Spleen (tissue), 11 donors: Measurements from ENCODE around the gene FBLN1. TPM values are rescaled to one million over a fixed set of nuclear protein-coding genes. Genes with fewer than 3 reads are reported as not detected.

Experiments used
- DNase-seq: peaks from one replicate; pipeline ENCODE4 v3.0.0-alpha.2; 2020
- H3K27ac ChIP-seq, 8 donors: fragments of 200-600 bp; sonication (generic) in 7 of 8; 1 replicate in 4 of 8; 2 replicates in 4 of 8; pipeline versions ENCODE4 v1.5.0 to v1.8.0; 2016 to 2021; ENCODE audit warnings: inconsistent platforms in 4 of 8, mild to moderate bottlenecking in 4 of 8, moderate library complexity in 1 of 8
- H3K27me3 ChIP-seq, 7 donors: fragments of 200-600 bp; sonication (generic) in 6 of 7; replicated peaks in 1 of 7; 1 replicate in 4 of 7; 2 replicates in 3 of 7; pipeline versions ENCODE4 v1.5.0 to v1.8.0; 2016 to 2021; ENCODE audit warnings: inconsistent platforms in 3 of 7, mild to moderate bottlenecking in 1 of 7
- H3K36me3 ChIP-seq, 6 donors: fragments of 200-600 bp; sonication (generic) in 5 of 6; 1 replicate in 4 of 6; 2 replicates in 2 of 6; pipeline versions ENCODE4 v1.5.0 to v1.8.0; 2016 to 2021; ENCODE audit warnings: inconsistent platforms in 2 of 6
- H3K4me1 ChIP-seq, 6 donors: fragments of 200-600 bp; sonication (generic) in 5 of 6; 1 replicate in 3 of 6; 2 replicates in 3 of 6; pipeline versions ENCODE4 v1.5.0 to v1.8.0; 2016 to 2021; ENCODE audit warnings: inconsistent platforms in 3 of 6
- H3K4me3 ChIP-seq, 8 donors: fragments of 200-600 bp; sonication (generic) in 7 of 8; 1 replicate in 4 of 8; 2 replicates in 4 of 8; pipeline versions ENCODE4 v1.5.0 to v1.8.0; 2016 to 2021; ENCODE audit warnings: inconsistent platforms in 4 of 8, mild to moderate bottlenecking in 4 of 8, moderate library complexity in 2 of 8
- H3K9me3 ChIP-seq, 8 donors: fragments of 200-600 bp; sonication (generic) in 7 of 8; 1 replicate in 4 of 8; 2 replicates in 4 of 8; pipeline versions ENCODE4 v1.5.0 to v1.8.0; 2016 to 2021; ENCODE audit warnings: inconsistent platforms in 4 of 8
- CTCF ChIP-seq, 11 experiments: fragments of 200-600 bp in 7 of 11; fragments of 450-650 bp in 4 of 11; sonication (generic) in 4 of 11; IDR thresholded peaks in 8 of 11; conservative IDR thresholded peaks in 3 of 11; 1 replicate in 7 of 11; 2 replicates in 4 of 11; pipeline versions ENCODE4 v1.4.0 to v1.8.0; 2016 to 2021; ENCODE audit warnings: antibody characterized with exemption in 11 of 11, inconsistent platforms in 4 of 11, mild to moderate bottlenecking in 1 of 11
- POLR2A ChIP-seq, 3 donors: fragments of 450-650 bp; IDR thresholded peaks; one replicate each; pipeline ENCODE4 v1.5.1; 2017; ENCODE audit warnings: antibody characterized with exemption in 3 of 3, mild to moderate bottlenecking in 1 of 3
- POLR2AphosphoS5 ChIP-seq, 3 donors: sonication (generic); formaldehyde crosslinking; IDR thresholded peaks; one replicate each; pipeline ENCODE4 v1.5.1; 2017; ENCODE audit warnings: antibody characterized with exemption in 3 of 3
- whole genome bisulfite sequencing, 5 donors: extraction: QIAGEN DNeasy Blood & Tissue Kit in 3 of 5; methylation state at CpG; one replicate each; pipeline versions ENCODE4 v1.1.5 to v1.1.7; 2013 to 2018; 5-methylcytosine and 5-hydroxymethylcytosine counted together
- intact Hi-C: fragments of 100-400 bp; cut with DNase I; formaldehyde crosslinking; loops from one replicate; pipeline ENCODE4 v1.15.0; 2023; ENCODE audit warnings: low total_unique reads
- polyA plus RNA-seq, 3 donors: library from polyadenylated mRNA; stranded (reverse); fragments of 200-250 nt; gene quantifications; one replicate each; pipeline ENCODE4 v1.2.1, GENCODE V29; 2013
- total RNA-seq, 7 donors: library from RNA; depleted of rRNA in 3 of 7; stranded (reverse); fragments of >200 nt in 3 of 7; fragmentation: NEBNext Ultra II Directional in 4 of 7; extraction: Animal tissue kit (Norgen Biotek cat#: 25700) in 4 of 7; gene quantifications; one replicate each; pipeline versions ENCODE4 v1.1.0 to v1.2.1, GENCODE V29; 2016 to 2021
- donor health status: healthy with polysubstance abuse.
- donor health status: DM: no; HTN: no; CAD: no; lungs with moderate emphysema.
- donor health status: DM: no; HTN: no; CAD: no.
- donor health status: Bipolar disorder and iron deficiency.
- donor health status: healthy.
- donor health status: DM: no; HTN: no; CAD: no.
- donor health status: DM: yes; HTN: yes; CAD: no.

FBLN1 gene
- total and polyA plus RNA-seq, 10 donors, result 1.9 to 20.3 (median 11.0) TPM

GRCh38 chr22:45640941-45641621 is 138.4 kb downstream of the FBLN1 start:
- DNase-seq, result no peak
- peaks cover 5 to 34% (median 18%) of the 10 kb centered on the region in 6 donors for H3K4me1 ChIP-seq
- 76 to 95% (median 91%) methylated on average over 18 to 24 of the region's 24 CpGs for WGBS, 5 donors
- H3K27ac ChIP-seq, result no peak overlapping the region
- H3K9me3 ChIP-seq, result no peaks in the 10 kb centered on the region
- H3K36me3 ChIP-seq, result no peaks in the 10 kb centered on the region
- intact Hi-C loops, result loop anchor here (10.0 kb wide), 1 partner anchor 224 kb away; no protein-coding TSS in a partner anchor
- TF ChIP-seq POLR2A (IDR thresholded peaks at IDR 0.05) (no peak), POLR2AphosphoS5 (IDR thresholded peaks at IDR 0.05) (no peak), CTCF (IDR thresholded peaks at IDR 0.05 in 8 of 11, conservative IDR thresholded peaks at IDR 0.05 in 3 of 11) (no peak)
- H3K4me3 ChIP-seq, result no peak overlapping the region
- H3K27me3 ChIP-seq, result peaks cover 0 to 91% (median 34%) of the 10 kb centered on the region in 7 donors

GRCh38 chr22:45642986-45643385 is 140.3 kb downstream of the FBLN1 start:
- intact Hi-C loops, result loop anchor here (10.0 kb wide), 1 partner anchor 222 kb away; no protein-coding TSS in a partner anchor

GRCh38 chr22:45644714-45645113 is 142.0 kb downstream of the FBLN1 start:
- H3K27me3 ChIP-seq, result peaks cover 0 to 86% (median 24%) of the 10 kb centered on the region in 7 donors
- H3K4me3 ChIP-seq, result no peak overlapping the region
- intact Hi-C loops, result loop anchor here (10.0 kb wide), 1 partner anchor 220 kb away; no protein-coding TSS in a partner anchor
- no peak for TF ChIP-seq POLR2A (IDR thresholded peaks at IDR 0.05)
- TF ChIP-seq POLR2AphosphoS5 (IDR thresholded peaks at IDR 0.05), result no peak
- no peak for TF ChIP-seq CTCF (IDR thresholded peaks at IDR 0.05 in 8 of 11, conservative IDR thresholded peaks at IDR 0.05 in 3 of 11)
- H3K9me3 ChIP-seq, result no peaks in the 10 kb centered on the region
- no peak overlapping the region for H3K27ac ChIP-seq
- no peaks in the 10 kb centered on the region for H3K36me3 ChIP-seq
- H3K4me1 ChIP-seq, result peaks cover 5 to 21% (median 10%) of the 10 kb centered on the region in 6 donors
- WGBS, 5 donors, result 74 to 80% (median 77%) methylated on average over 12 of the region's 12 CpGs
- DNase-seq, result no peak

More at GRCh38 chr22:45642986-45643385, 140.3 kb downstream of the FBLN1 start:
- Histone ChIP-seq H3K4me1 (peaks cover 5 to 35% (median 18%) of the 10 kb centered on the region in 6 donors), H3K36me3 (no peaks in the 10 kb centered on the region), H3K4me3 (no peak overlapping the region), H3K9me3 (no peaks in the 10 kb centered on the region), H3K27me3 (peaks cover 0 to 96% (median 34%) of the 10 kb centered on the region in 7 donors), H3K27ac (no peak overlapping the region)
- 12 to 26% (median 19%) methylated on average over 2 of the region's 2 CpGs for WGBS, 5 donors
- no peak for DNase-seq
- TF ChIP-seq POLR2AphosphoS5 (IDR thresholded peaks at IDR 0.05), result no peak
- no peak for TF ChIP-seq CTCF (IDR thresholded peaks at IDR 0.05 in 8 of 11, conservative IDR thresholded peaks at IDR 0.05 in 3 of 11)

GRCh38 chr22:45645150-45645525 is 142.5 kb downstream of the FBLN1 start:
- Histone ChIP-seq H3K4me3 (peak overlapping the region in 1 of 8 donors; percentile 40), H3K4me1 (peaks cover 5 to 16% (median 10%) of the 10 kb centered on the region in 6 donors), H3K9me3 (no peaks in the 10 kb centered on the region), H3K27ac (no peak overlapping the region), H3K27me3 (peaks cover 0 to 86% (median 22%) of the 10 kb centered on the region in 7 donors), H3K36me3 (no peaks in the 10 kb centered on the region)
- DNase-seq, result no peak
- TF ChIP-seq POLR2AphosphoS5 (IDR thresholded peaks at IDR 0.05), result no peak
- no peak for TF ChIP-seq POLR2A (IDR thresholded peaks at IDR 0.05)
- TF ChIP-seq CTCF (IDR thresholded peaks at IDR 0.05 in 8 of 11, conservative IDR thresholded peaks at IDR 0.05 in 3 of 11), result no peak
- intact Hi-C loops, result loop anchor here (10.0 kb wide), 1 partner anchor 220 kb away; no protein-coding TSS in a partner anchor
- WGBS, 5 donors, result 38 to 63% (median 42%) methylated on average over 11 to 16 of the region's 16 CpGs
